Stimulated activated CD8-positive, alpha-beta memory T cell treated with anti-CD3 and anti-CD28 coated beads, Interleukin-4, amount 100 ng/mL, for 24 hours (primary cell): Measurements from ENCODE around the gene B3GALT4.

Source experiments
- DNase-seq: peaks from one replicate; pipeline ENCODE4 v3.0.0-alpha.2; 2020; ENCODE audit warnings: low read depth

B3GALT4 gene

GRCh38 chr6:33292996-33293682 lies 16.2 kb downstream of the B3GALT4 start:
- DNase-seq: no peak

GRCh38 chr6:33294086-33294823 lies 17.3 kb downstream of the B3GALT4 start:
- no peak for DNase-seq

- no peak for DNase-seq
These were observed 18.9 kb downstream of the B3GALT4 start for GRCh38 chr6:33295621-33296369.

- no peak for DNase-seq
These were observed 20.0 kb downstream of the B3GALT4 start for GRCh38 chr6:33296797-33297405.

GRCh38 chr6:33297406-33297955 lies 20.6 kb downstream of the B3GALT4 start:
- no peak for DNase-seq

GRCh38 chr6:33297956-33298772 lies 21.2 kb downstream of the B3GALT4 start:
- no peak for DNase-seq

- DNase-seq: no peak
These were observed 21.9 kb downstream of the B3GALT4 start, which contains the start of gene RGL2 for GRCh38 chr6:33298773-33299236. Gene RGL2, minus strand, starts transcription at chr6:33298942. Its CDS starts 332 bp downstream, at chr6:33298610.

GRCh38 chr6:33299237-33299944 lies 22.5 kb downstream of the B3GALT4 start:
- DNase-seq: peak; percentile 90

GRCh38 chr6:33301877-33302276 lies 25.0 kb downstream of the B3GALT4 start:
- DNase-seq: no peak

- no peak for DNase-seq
These were observed 27.3 kb downstream of the B3GALT4 start for GRCh38 chr6:33304216-33304615.

- DNase-seq: no peak
These were observed 28.1 kb downstream of the B3GALT4 start for GRCh38 chr6:33305052-33305451.

GRCh38 chr6:33306356-33306755 lies 29.4 kb downstream of the B3GALT4 start:
- no peak for DNase-seq

GRCh38 chr6:33312361-33313104 lies 35.6 kb downstream of the B3GALT4 start:
- peak; percentile 66 for DNase-seq

- peak; percentile 32 for DNase-seq
These were observed 36.3 kb downstream of the B3GALT4 start for GRCh38 chr6:33313105-33313708.

- DNase-seq: peak; percentile 74
These were observed 37.0 kb downstream of the B3GALT4 start, which contains the start of gene TAPBP for GRCh38 chr6:33313709-33314514. Gene TAPBP, minus strand, starts transcription at chr6:33314078. Its CDS starts 37 bp downstream, at chr6:33314041.

- peak; percentile 49 for DNase-seq
These were observed 37.6 kb downstream of the B3GALT4 start for GRCh38 chr6:33314515-33314942.

- no peak for DNase-seq
These were observed 38.2 kb downstream of the B3GALT4 start for GRCh38 chr6:33314943-33315792.
